Measurements from ENCODE around the gene LFNG. TPM values are rescaled to one million over a fixed set of nuclear protein-coding genes. Genes with fewer than 3 reads are reported as not detected.

Gene LFNG
- total RNA-seq, 1 donor, result 21.0 TPM

- Histone ChIP-seq H3K79me2 (ENCODE audit: insufficient read depth, low read length) (no peaks in the 10 kb centered on the region), H3K27ac (ENCODE audit: low read depth, low read length) (no peak overlapping the region), H4K20me1 (ENCODE audit: insufficient read depth, low read length) (no peaks in the 10 kb centered on the region), H2AFZ (ENCODE audit: low read length) (no peak overlapping the region), H3K27me3 (ENCODE audit: insufficient read depth, low read length) (no peaks in the 10 kb centered on the region), H3K36me3 (ENCODE audit: insufficient read depth, low read length) (no peaks in the 10 kb centered on the region), H3K4me3 (ENCODE audit: insufficient read depth, low read length) (no peak overlapping the region), H3K9me3 (ENCODE audit: low read depth, low read length) (no peaks in the 10 kb centered on the region), H3K4me1 (ENCODE audit: insufficient read depth, low read length) (peaks cover 14% of the 10 kb centered on the region), H3K4me2 (ENCODE audit: insufficient read depth, low read length) (no peak overlapping the region)
- DNase-seq (ENCODE audit: insufficient read length, low spot score, missing footprints), result no peak
- TF ChIP-seq, protein P1, sequence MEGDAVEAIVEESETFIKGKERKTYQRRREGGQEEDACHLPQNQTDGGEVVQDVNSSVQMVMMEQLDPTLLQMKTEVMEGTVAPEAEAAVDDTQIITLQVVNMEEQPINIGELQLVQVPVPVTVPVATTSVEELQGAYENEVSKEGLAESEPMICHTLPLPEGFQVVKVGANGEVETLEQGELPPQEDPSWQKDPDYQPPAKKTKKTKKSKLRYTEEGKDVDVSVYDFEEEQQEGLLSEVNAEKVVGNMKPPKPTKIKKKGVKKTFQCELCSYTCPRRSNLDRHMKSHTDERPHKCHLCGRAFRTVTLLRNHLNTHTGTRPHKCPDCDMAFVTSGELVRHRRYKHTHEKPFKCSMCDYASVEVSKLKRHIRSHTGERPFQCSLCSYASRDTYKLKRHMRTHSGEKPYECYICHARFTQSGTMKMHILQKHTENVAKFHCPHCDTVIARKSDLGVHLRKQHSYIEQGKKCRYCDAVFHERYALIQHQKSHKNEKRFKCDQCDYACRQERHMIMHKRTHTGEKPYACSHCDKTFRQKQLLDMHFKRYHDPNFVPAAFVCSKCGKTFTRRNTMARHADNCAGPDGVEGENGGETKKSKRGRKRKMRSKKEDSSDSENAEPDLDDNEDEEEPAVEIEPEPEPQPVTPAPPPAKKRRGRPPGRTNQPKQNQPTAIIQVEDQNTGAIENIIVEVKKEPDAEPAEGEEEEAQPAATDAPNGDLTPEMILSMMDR (IDR thresholded peaks at IDR 0.05; ENCODE audit: extremely low read depth, low read depth, low read length), result no peak
These were observed 10.2 kb upstream of the LFNG start for GRCh38 chr7:2509298-2509906.

GRCh38 chr7:2510130-2510776 is 9.3 kb upstream of the LFNG start:
- no peak overlapping the region for H2AFZ ChIP-seq (ENCODE audit: low read length)
- no peaks in the 10 kb centered on the region for H4K20me1 ChIP-seq (ENCODE audit: insufficient read depth, low read length)
- H3K79me2 ChIP-seq (ENCODE audit: insufficient read depth, low read length), result no peaks in the 10 kb centered on the region
- H3K4me1 ChIP-seq (ENCODE audit: insufficient read depth, low read length), result peaks cover 14% of the 10 kb centered on the region
- no peak overlapping the region for H3K4me2 ChIP-seq (ENCODE audit: insufficient read depth, low read length)
- H3K27ac ChIP-seq (ENCODE audit: low read depth, low read length), result no peak overlapping the region
- no peaks in the 10 kb centered on the region for H3K27me3 ChIP-seq (ENCODE audit: insufficient read depth, low read length)
- no peak overlapping the region for H3K4me3 ChIP-seq (ENCODE audit: insufficient read depth, low read length)
- TF ChIP-seq, protein P1 (IDR thresholded peaks at IDR 0.05; ENCODE audit: extremely low read depth, low read depth, low read length), result no peak
- DNase-seq (ENCODE audit: insufficient read length, low spot score, missing footprints), result no peak
- no peaks in the 10 kb centered on the region for H3K9me3 ChIP-seq (ENCODE audit: low read depth, low read length)
- H3K36me3 ChIP-seq (ENCODE audit: insufficient read depth, low read length), result no peaks in the 10 kb centered on the region

DNA sequence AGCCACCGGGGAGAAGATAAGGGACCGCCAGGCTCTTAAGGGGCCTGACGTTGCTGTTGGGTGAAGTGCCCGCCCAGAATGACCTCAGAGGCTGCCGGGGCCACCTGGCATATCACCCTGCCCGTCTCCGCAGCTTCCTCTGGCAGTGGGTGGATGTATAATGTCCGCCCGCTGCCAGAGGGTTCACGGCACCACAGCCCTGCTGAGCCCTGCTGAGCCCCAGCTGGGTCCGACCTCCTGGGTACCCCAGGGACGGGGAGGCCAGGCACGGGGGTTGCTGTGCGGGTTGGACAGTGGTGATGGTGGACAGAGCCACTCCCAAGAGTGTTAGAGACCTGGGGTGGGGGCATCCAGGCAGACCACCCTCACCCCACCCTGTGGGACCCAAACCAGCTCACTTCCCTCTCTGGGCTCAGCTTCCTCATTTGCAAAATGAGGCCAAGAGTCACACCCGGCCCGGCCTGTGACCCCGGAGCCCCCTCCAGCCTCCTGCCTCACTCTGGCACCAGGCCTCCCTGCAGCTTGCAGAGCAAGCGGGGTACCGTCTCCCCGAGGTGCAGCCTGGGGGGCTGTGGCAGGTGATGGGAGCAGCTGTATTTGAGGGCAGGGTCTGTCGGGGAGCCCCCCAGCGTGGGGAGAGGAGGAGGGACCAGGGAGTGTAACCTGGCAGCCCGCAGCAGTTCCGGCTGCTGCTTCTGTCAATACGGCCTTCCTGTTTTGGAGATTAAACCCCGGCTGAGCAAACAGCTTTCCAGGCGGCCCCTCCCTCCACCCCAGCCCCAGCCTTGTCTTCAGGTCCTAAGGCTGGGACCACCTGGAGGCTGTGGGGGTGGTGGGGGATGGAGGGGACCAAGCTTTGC is 8.4 kb upstream of the LFNG start:
- Histone ChIP-seq H3K4me2 (ENCODE audit: insufficient read depth, low read length) (no peak overlapping the region), H3K36me3 (ENCODE audit: insufficient read depth, low read length) (no peaks in the 10 kb centered on the region), H3K27me3 (ENCODE audit: insufficient read depth, low read length) (no peaks in the 10 kb centered on the region), H3K79me2 (ENCODE audit: insufficient read depth, low read length) (no peaks in the 10 kb centered on the region), H3K4me3 (ENCODE audit: insufficient read depth, low read length) (no peak overlapping the region), H3K9me3 (ENCODE audit: low read depth, low read length) (no peaks in the 10 kb centered on the region), H3K27ac (ENCODE audit: low read depth, low read length) (no peak overlapping the region), H3K4me1 (ENCODE audit: insufficient read depth, low read length) (peaks cover 20% of the 10 kb centered on the region), H2AFZ (ENCODE audit: low read length) (no peak overlapping the region), H4K20me1 (ENCODE audit: insufficient read depth, low read length) (no peaks in the 10 kb centered on the region)
- DNase-seq (ENCODE audit: insufficient read length, low spot score, missing footprints), result no peak
- TF ChIP-seq, protein P1 (IDR thresholded peaks at IDR 0.05; ENCODE audit: extremely low read depth, low read depth, low read length), result no peak

DNA sequence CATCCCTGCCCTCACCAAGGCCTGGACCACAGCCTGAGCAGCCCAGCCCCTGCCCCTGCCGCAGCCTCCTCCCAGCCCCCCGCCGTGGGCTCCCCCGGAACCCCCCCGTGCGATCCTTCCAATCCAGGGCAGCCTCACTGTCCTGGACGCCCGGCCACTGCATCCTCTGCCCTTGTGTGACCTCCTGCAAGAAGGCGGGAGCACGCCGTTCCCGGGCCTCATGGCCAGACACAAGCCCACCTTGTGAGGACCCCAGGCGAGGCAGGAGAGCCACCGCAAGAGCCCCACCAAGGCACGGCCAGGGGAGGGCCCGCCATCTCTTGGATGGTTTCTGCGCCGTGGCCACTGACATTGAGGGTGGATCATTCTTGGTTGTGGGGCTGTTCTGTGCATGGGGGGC is 7.8 kb upstream of the LFNG start:
- Histone ChIP-seq H3K27ac (ENCODE audit: low read depth, low read length) (no peak overlapping the region), H3K4me2 (ENCODE audit: insufficient read depth, low read length) (no peak overlapping the region), H3K36me3 (ENCODE audit: insufficient read depth, low read length) (no peaks in the 10 kb centered on the region), H3K79me2 (ENCODE audit: insufficient read depth, low read length) (no peaks in the 10 kb centered on the region), H3K4me3 (ENCODE audit: insufficient read depth, low read length) (no peak overlapping the region), H3K27me3 (ENCODE audit: insufficient read depth, low read length) (no peaks in the 10 kb centered on the region), H2AFZ (ENCODE audit: low read length) (no peak overlapping the region), H4K20me1 (ENCODE audit: insufficient read depth, low read length) (no peaks in the 10 kb centered on the region), H3K9me3 (ENCODE audit: low read depth, low read length) (no peaks in the 10 kb centered on the region), H3K4me1 (ENCODE audit: insufficient read depth, low read length) (peaks cover 26% of the 10 kb centered on the region)
- TF ChIP-seq, protein P1 (IDR thresholded peaks at IDR 0.05; ENCODE audit: extremely low read depth, low read depth, low read length), result no peak
- no peak for DNase-seq (ENCODE audit: insufficient read length, low spot score, missing footprints)

Data from osteoblast (primary cell).